ENCODE data around the gene ACADS. TPM values are rescaled to one million over a fixed set of nuclear protein-coding genes. Genes with fewer than 3 reads are reported as not detected.
A peak's percentile ranks its signal among the peaks of the same experiment; 100 is the strongest.

ACADS gene
- total RNA-seq, 1 experiment from 2014 or later = 2.1 TPM

DNA sequence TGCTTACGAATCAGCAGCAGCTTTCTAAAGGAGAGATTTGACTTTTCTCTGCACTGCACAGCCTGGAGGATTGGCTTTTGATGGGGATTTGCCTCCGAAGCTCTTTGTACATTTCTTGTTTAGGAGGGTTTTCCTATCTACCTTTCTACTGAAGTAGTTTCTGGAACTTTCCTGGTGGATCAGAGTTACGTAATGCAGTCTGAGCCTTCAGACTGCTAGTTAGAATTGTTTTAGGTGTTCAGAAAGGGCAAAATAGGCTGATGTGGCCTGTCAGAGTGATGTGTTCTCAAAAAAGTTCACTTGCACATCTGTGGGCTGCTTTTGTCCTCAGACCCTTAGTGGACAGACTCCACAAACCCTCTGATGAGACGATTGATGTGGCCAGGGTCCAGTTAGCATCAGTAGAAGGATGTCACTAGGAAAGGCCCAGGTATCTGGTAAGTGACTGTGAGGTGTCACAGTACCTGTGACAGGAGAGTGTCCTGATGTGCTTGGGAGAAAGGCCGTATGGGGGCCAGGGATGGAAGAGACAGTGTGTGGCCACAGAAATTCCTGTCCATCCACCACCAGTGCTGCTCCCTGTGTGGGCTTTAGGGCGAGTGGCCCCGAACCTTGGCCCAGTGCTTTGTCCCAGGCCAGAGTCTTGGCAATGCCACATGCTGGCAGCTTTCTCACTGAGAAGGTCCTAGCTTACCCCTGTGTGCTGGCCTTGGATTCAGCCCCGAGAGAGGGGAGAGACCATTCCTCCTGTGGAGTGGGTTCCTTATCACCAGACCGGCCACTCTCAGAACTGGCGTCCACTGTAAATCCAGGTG is 4.4 kb upstream of the ACADS start:
- H3K4me3 Mint-ChIP-seq (ENCODE audit: unreplicated experiment) = no peak overlapping the region
- TF ChIP-seq, protein P1, sequence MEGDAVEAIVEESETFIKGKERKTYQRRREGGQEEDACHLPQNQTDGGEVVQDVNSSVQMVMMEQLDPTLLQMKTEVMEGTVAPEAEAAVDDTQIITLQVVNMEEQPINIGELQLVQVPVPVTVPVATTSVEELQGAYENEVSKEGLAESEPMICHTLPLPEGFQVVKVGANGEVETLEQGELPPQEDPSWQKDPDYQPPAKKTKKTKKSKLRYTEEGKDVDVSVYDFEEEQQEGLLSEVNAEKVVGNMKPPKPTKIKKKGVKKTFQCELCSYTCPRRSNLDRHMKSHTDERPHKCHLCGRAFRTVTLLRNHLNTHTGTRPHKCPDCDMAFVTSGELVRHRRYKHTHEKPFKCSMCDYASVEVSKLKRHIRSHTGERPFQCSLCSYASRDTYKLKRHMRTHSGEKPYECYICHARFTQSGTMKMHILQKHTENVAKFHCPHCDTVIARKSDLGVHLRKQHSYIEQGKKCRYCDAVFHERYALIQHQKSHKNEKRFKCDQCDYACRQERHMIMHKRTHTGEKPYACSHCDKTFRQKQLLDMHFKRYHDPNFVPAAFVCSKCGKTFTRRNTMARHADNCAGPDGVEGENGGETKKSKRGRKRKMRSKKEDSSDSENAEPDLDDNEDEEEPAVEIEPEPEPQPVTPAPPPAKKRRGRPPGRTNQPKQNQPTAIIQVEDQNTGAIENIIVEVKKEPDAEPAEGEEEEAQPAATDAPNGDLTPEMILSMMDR (IDR thresholded peaks at IDR 0.05; ENCODE audit: unreplicated experiment) = no peak
- POLR2A ChIA-PET = interaction anchor here (0.9 to 1.8 kb wide), 5 partner anchors 10 to 203 kb away, joined by 3 to 17 read pairs (median 3); partner anchors contain the start of genes MLEC, POP5 and UNC119B
- intact Hi-C loops (cut with micrococcal nuclease) = no loop called here
- peak overlapping the region; percentile 57 for H3K27ac Mint-ChIP-seq (ENCODE audit: low read depth, unreplicated experiment)
- H3K27me3 Mint-ChIP-seq (ENCODE audit: insufficient read depth, unreplicated experiment) = no peaks in the 10 kb centered on the region
- no peak for DNase-seq (ENCODE audit: unreplicated experiment)
- CTCF ChIA-PET = interaction anchor here (0.6 to 1.9 kb wide), 8 partner anchors 10 to 264 kb away, joined by 3 to 6 read pairs (median 3); partner anchors contain the start of gene UNC119B
- H3K9me3 Mint-ChIP-seq (ENCODE audit: unreplicated experiment) = no peaks in the 10 kb centered on the region
- BruUV-seq (replicated peaks) = no TSS peak
- H3K36me3 Mint-ChIP-seq (ENCODE audit: insufficient read depth, unreplicated experiment) = peaks cover 70% of the 10 kb centered on the region
- peaks cover 16% of the 10 kb centered on the region for H3K4me1 Mint-ChIP-seq (ENCODE audit: insufficient read depth, unreplicated experiment)

- H3K4me1 Mint-ChIP-seq (ENCODE audit: insufficient read depth, unreplicated experiment) = peaks cover 16% of the 10 kb centered on the region
Measured at GRCh38 chr12:120721866-120722265, 3.8 kb upstream of the ACADS start.

DNA sequence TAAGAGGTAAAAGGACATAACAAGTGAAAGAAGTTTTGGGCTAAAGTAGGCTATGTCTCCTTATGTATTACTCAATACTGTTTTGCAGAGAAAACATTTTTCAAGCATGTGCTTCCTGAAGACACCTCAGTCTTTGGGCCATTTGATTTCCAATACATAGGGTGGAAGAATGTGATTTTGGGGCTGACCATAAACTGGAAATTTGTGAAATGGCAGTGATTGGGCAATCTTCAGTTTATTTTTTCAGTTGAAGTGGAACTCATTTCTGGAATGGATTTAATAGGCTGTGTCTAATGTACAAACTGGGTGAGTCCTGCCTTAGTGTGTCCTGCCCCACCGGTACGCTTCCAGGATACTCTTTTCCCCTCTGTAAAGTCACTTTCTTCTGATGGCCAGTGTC is 2.8 kb upstream of the ACADS start:
- H3K27me3 Mint-ChIP-seq (ENCODE audit: insufficient read depth, unreplicated experiment) = no peaks in the 10 kb centered on the region
- peaks cover 16% of the 10 kb centered on the region for H3K4me1 Mint-ChIP-seq (ENCODE audit: insufficient read depth, unreplicated experiment)
- BruUV-seq (replicated peaks) = no TSS peak
- TF ChIP-seq, protein P1 (IDR thresholded peaks at IDR 0.05; ENCODE audit: unreplicated experiment) = no peak
- no peak overlapping the region for H3K4me3 Mint-ChIP-seq (ENCODE audit: unreplicated experiment)
- no peak overlapping the region for H3K27ac Mint-ChIP-seq (ENCODE audit: low read depth, unreplicated experiment)
- no peak for DNase-seq (ENCODE audit: unreplicated experiment)
- CTCF ChIA-PET = interaction anchor here (0.6 to 0.9 kb wide), 2 partner anchors 75 to 76 kb away, joined by 4 to 5 read pairs; no protein-coding TSS in a partner anchor
- POLR2A ChIA-PET = no interaction called here
- no peaks in the 10 kb centered on the region for H3K9me3 Mint-ChIP-seq (ENCODE audit: unreplicated experiment)
- intact Hi-C loops (cut with micrococcal nuclease) = no loop called here
- peaks cover 54% of the 10 kb centered on the region for H3K36me3 Mint-ChIP-seq (ENCODE audit: insufficient read depth, unreplicated experiment)

More at GRCh38 chr12:120721866-120722265, 3.8 kb upstream of the ACADS start:
- TF ChIP-seq, protein P1 (IDR thresholded peaks at IDR 0.05; ENCODE audit: unreplicated experiment) = no peak
- ChIA-PET CTCF (interaction anchor here (0.6 to 1.0 kb wide), 4 partner anchors 9 to 142 kb away, joined by 3 to 5 read pairs (median 4); no protein-coding TSS in a partner anchor), POLR2A (no interaction called here)
- no peaks in the 10 kb centered on the region for H3K9me3 Mint-ChIP-seq (ENCODE audit: unreplicated experiment)
- no TSS peak for BruUV-seq (replicated peaks)
- no peak overlapping the region for H3K27ac Mint-ChIP-seq (ENCODE audit: low read depth, unreplicated experiment)
- no peaks in the 10 kb centered on the region for H3K27me3 Mint-ChIP-seq (ENCODE audit: insufficient read depth, unreplicated experiment)
- intact Hi-C loops (cut with micrococcal nuclease) = no loop called here
- DNase-seq (ENCODE audit: unreplicated experiment) = no peak
- H3K4me3 Mint-ChIP-seq (ENCODE audit: unreplicated experiment) = no peak overlapping the region
- H3K36me3 Mint-ChIP-seq (ENCODE audit: insufficient read depth, unreplicated experiment) = peaks cover 63% of the 10 kb centered on the region

DNA sequence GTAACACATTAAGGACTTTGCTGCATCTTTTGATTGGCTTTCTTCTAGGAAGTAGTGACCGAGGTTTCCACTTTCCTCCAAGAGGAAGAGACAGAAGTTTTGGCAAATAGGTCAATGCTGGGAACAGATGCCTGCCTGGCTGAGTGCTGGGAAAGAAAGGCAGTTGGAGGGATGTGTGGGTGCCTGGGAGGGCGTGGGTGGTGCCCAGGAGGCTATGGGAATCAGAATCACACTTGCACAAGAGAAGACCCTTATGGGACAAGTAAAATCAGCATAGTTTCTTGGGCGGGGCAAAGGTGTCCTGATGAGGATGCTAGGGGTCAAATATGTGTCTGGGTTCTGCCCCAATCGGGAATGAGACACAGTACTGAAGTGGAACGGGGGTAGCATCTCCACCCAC is 906 bp upstream of the ACADS start:
- H3K27me3 Mint-ChIP-seq (ENCODE audit: insufficient read depth, unreplicated experiment) = no peaks in the 10 kb centered on the region
- H3K9me3 Mint-ChIP-seq (ENCODE audit: unreplicated experiment) = no peaks in the 10 kb centered on the region
- DNase-seq (ENCODE audit: unreplicated experiment) = no peak

More for the DNA sequence above, 906 bp upstream of the ACADS start:
- BruUV-seq (replicated peaks) = no TSS peak
- CTCF ChIA-PET = no interaction called here
- Mint-ChIP-seq H3K4me3 (ENCODE audit: unreplicated experiment) (peak overlapping the region; percentile 79), H3K27ac (ENCODE audit: low read depth, unreplicated experiment) (no peak overlapping the region), H3K36me3 (ENCODE audit: insufficient read depth, unreplicated experiment) (peaks cover 39% of the 10 kb centered on the region), H3K4me1 (ENCODE audit: insufficient read depth, unreplicated experiment) (peaks cover 16% of the 10 kb centered on the region)
- POLR2A ChIA-PET = interaction anchor here (1.4 kb wide), 1 partner anchor 13 kb away, joined by 4 read pairs; no protein-coding TSS in a partner anchor
- intact Hi-C loops (cut with micrococcal nuclease) = no loop called here
- TF ChIP-seq, protein P1 (IDR thresholded peaks at IDR 0.05; ENCODE audit: unreplicated experiment) = no peak

Data from MCF 10A (cell line).